ENCODE measurements around the gene SCRN1. TPM values are rescaled to one million over a fixed set of nuclear protein-coding genes. Genes with fewer than 3 reads are reported as not detected.

The SCRN1 gene
- total RNA-seq, 1 donor from 2014 or later, result 30.4 TPM

GRCh38 chr7:29881724-29882123 lies 107.9 kb downstream of the SCRN1 start:
- intact Hi-C loops (cut with DNase I), result loop anchor here (5.0 kb wide), 1 partner anchor 41 kb away; no protein-coding TSS in a partner anchor
- DNase-seq (ENCODE audit: low spot score), result no peak

- intact Hi-C loops (cut with DNase I), result loop anchor here (5.0 kb wide), 1 partner anchor 43 kb away; no protein-coding TSS in a partner anchor
- no peak for DNase-seq (ENCODE audit: low spot score)
These were observed 110.0 kb downstream of the SCRN1 start for GRCh38 chr7:29879609-29880008.

GRCh38 chr7:29878081-29878688 lies 111.4 kb downstream of the SCRN1 start:
- intact Hi-C loops (cut with DNase I), result no loop called here

GRCh38 chr7:29877196-29877595 lies 112.4 kb downstream of the SCRN1 start:
- intact Hi-C loops (cut with DNase I), result no loop called here
- no peak for DNase-seq (ENCODE audit: low spot score)

More at GRCh38 chr7:29878081-29878688, 111.4 kb downstream of the SCRN1 start:
- DNase-seq (ENCODE audit: low spot score), result no peak

- no peak for DNase-seq (ENCODE audit: low spot score)
- intact Hi-C loops (cut with DNase I), result no loop called here
These were observed 113.9 kb downstream of the SCRN1 start for GRCh38 chr7:29875741-29876140.

- no peak for DNase-seq (ENCODE audit: low spot score)
- intact Hi-C loops (cut with DNase I), result no loop called here
These were observed 115.8 kb downstream of the SCRN1 start for GRCh38 chr7:29873644-29874294.

- intact Hi-C loops (cut with DNase I), result no loop called here
- DNase-seq (ENCODE audit: low spot score), result no peak
These were observed 117.7 kb downstream of the SCRN1 start for GRCh38 chr7:29871787-29872398.

Other genes with a start within 250 kb of the SCRN1 start
- 11.6 TPM for gene WIPF3, start 183.3 kb downstream of the SCRN1 start, total RNA-seq
- 13.8 TPM for gene FKBP14, start 36.9 kb upstream of the SCRN1 start, total RNA-seq
- gene PLEKHA8, start 38.6 kb upstream of the SCRN1 start, total RNA-seq, result 5.7 TPM
- 49.3 TPM for gene MTURN, start 145.2 kb upstream of the SCRN1 start, total RNA-seq